ENCODE measurements around the gene ACAP2.

ACAP2 gene

GRCh38 chr3:195451373-195452015, 8.7 kb upstream of the ACAP2 start:
- TF ChIP-seq ZNF384 (IDR thresholded peaks at IDR 0.05) (no peak), SP1 (IDR thresholded peaks at IDR 0.05) (no peak), LEF1 (IDR thresholded peaks at IDR 0.05; ENCODE audit: borderline replicate concordance) (no peak), PKNOX1 (IDR thresholded peaks at IDR 0.05) (no peak), L3MBTL2 (conservative IDR thresholded peaks at IDR 0.05) (no peak), NFRKB (IDR thresholded peaks at IDR 0.05) (no peak), SUZ12 (IDR thresholded peaks at IDR 0.05) (no peak), ARNT (IDR thresholded peaks at IDR 0.05) (no peak), HDGF (IDR thresholded peaks at IDR 0.05; ENCODE audit: borderline replicate concordance) (no peak), ELF4 (IDR thresholded peaks at IDR 0.05) (no peak), FOXA1 (IDR thresholded peaks at IDR 0.05) (no peak), TARDBP (IDR thresholded peaks at IDR 0.05) (no peak), BHLHE40 (IDR thresholded peaks at IDR 0.05; ENCODE audit: borderline replicate concordance) (no peak), FOXM1 (IDR thresholded peaks at IDR 0.05; ENCODE audit: borderline replicate concordance) (no peak), FOXK2 (IDR thresholded peaks at IDR 0.05) (no peak), CTBP1 (IDR thresholded peaks at IDR 0.05; ENCODE audit: borderline replicate concordance) (no peak)
- ChIA-PET POLR2A (no interaction called here), CTCF (no interaction called here)
- DNase-seq (ENCODE audit: extremely low spot score), result no peak

GRCh38 chr3:195450731-195451229, 8.0 kb upstream of the ACAP2 start:
- ChIA-PET POLR2A (no interaction called here), CTCF (no interaction called here)
- TF ChIP-seq BHLHE40 (IDR thresholded peaks at IDR 0.05; ENCODE audit: borderline replicate concordance) (no peak), ZNF384 (IDR thresholded peaks at IDR 0.05) (no peak), ARNT (IDR thresholded peaks at IDR 0.05) (no peak)
- DNase-seq (ENCODE audit: extremely low spot score), result no peak

GRCh38 chr3:195448205-195448875, 5.5 kb upstream of the ACAP2 start:
- no peak for DNase-seq (ENCODE audit: extremely low spot score)
- ChIA-PET POLR2A (no interaction called here), CTCF (no interaction called here)
- TF ChIP-seq ELF4 (IDR thresholded peaks at IDR 0.05) (no peak), ARNT (IDR thresholded peaks at IDR 0.05) (no peak)

- CTCF ChIA-PET, result no interaction called here
- POLR2A ChIA-PET, result interaction anchor here (1.0 kb wide), 1 partner anchor 173 kb away, joined by 3 read pairs; no protein-coding TSS in a partner anchor
- TF ChIP-seq CTBP1 (IDR thresholded peaks at IDR 0.05; ENCODE audit: borderline replicate concordance), result no peak
- TF ChIP-seq L3MBTL2 (conservative IDR thresholded peaks at IDR 0.05), result no peak
- no peak for TF ChIP-seq PKNOX1 (IDR thresholded peaks at IDR 0.05)
- TF ChIP-seq FOXK2 (IDR thresholded peaks at IDR 0.05), result no peak
- TF ChIP-seq SP1 (IDR thresholded peaks at IDR 0.05), result no peak
- TF ChIP-seq LEF1 (IDR thresholded peaks at IDR 0.05; ENCODE audit: borderline replicate concordance), result no peak
- TF ChIP-seq ARNT (IDR thresholded peaks at IDR 0.05), result no peak
- TF ChIP-seq ZNF384 (IDR thresholded peaks at IDR 0.05), result no peak
- no peak for TF ChIP-seq SUZ12 (IDR thresholded peaks at IDR 0.05)
- TF ChIP-seq TARDBP (IDR thresholded peaks at IDR 0.05), result no peak
- TF ChIP-seq FOXM1 (IDR thresholded peaks at IDR 0.05; ENCODE audit: borderline replicate concordance), result no peak
- no peak for TF ChIP-seq BHLHE40 (IDR thresholded peaks at IDR 0.05; ENCODE audit: borderline replicate concordance)
- TF ChIP-seq FOXA1 (IDR thresholded peaks at IDR 0.05), result no peak
- no peak for TF ChIP-seq ELF4 (IDR thresholded peaks at IDR 0.05)
- TF ChIP-seq NFRKB (IDR thresholded peaks at IDR 0.05), result no peak
- no peak for TF ChIP-seq HDGF (IDR thresholded peaks at IDR 0.05; ENCODE audit: borderline replicate concordance)
- no peak for DNase-seq (ENCODE audit: extremely low spot score)
Measured at GRCh38 chr3:195447201-195447600, 4.4 kb upstream of the ACAP2 start.

- CTCF ChIA-PET, result no interaction called here
Measured at GRCh38 chr3:195446359-195446758, 3.5 kb upstream of the ACAP2 start.

More at GRCh38 chr3:195446359-195446758, 3.5 kb upstream of the ACAP2 start:
- DNase-seq (ENCODE audit: extremely low spot score), result no peak
- POLR2A ChIA-PET, result interaction anchor here (1.0 kb wide), 1 partner anchor 172 kb away, joined by 3 read pairs; no protein-coding TSS in a partner anchor
- TF ChIP-seq TARDBP (IDR thresholded peaks at IDR 0.05) (no peak), BHLHE40 (IDR thresholded peaks at IDR 0.05; ENCODE audit: borderline replicate concordance) (no peak), ZNF384 (IDR thresholded peaks at IDR 0.05) (no peak), CTBP1 (IDR thresholded peaks at IDR 0.05; ENCODE audit: borderline replicate concordance) (no peak), FOXM1 (IDR thresholded peaks at IDR 0.05; ENCODE audit: borderline replicate concordance) (no peak), LEF1 (IDR thresholded peaks at IDR 0.05; ENCODE audit: borderline replicate concordance) (no peak), PKNOX1 (IDR thresholded peaks at IDR 0.05) (no peak), SP1 (IDR thresholded peaks at IDR 0.05) (no peak), ELF4 (IDR thresholded peaks at IDR 0.05) (no peak), NFRKB (IDR thresholded peaks at IDR 0.05) (no peak), L3MBTL2 (conservative IDR thresholded peaks at IDR 0.05) (no peak), ARNT (IDR thresholded peaks at IDR 0.05) (no peak), FOXK2 (IDR thresholded peaks at IDR 0.05) (no peak), HDGF (IDR thresholded peaks at IDR 0.05; ENCODE audit: borderline replicate concordance) (no peak), FOXA1 (IDR thresholded peaks at IDR 0.05) (no peak), SUZ12 (IDR thresholded peaks at IDR 0.05) (no peak)

All from HEK293T (cell line).